Glutamatergic neuron (in vitro differentiated cells): ENCODE measurements around the gene RALGAPA2. TPM values are rescaled to one million over a fixed set of nuclear protein-coding genes. Genes with fewer than 3 reads are reported as not detected.

Experiments used
- DNase-seq: peaks from one replicate; pipeline ENCODE4 v3.0.0; 2022
- H3K27ac Mint-ChIP-seq: one replicate; pipeline ENCODE4 v1.8.0; 2020; ENCODE audit warnings: mild to moderate bottlenecking, mixed read lengths, inconsistent platforms; ENCODE audit not compliant: unreplicated experiment
- H3K27me3 Mint-ChIP-seq: one replicate; pipeline ENCODE4 v1.8.0; 2020; ENCODE audit warnings: mild to moderate bottlenecking, moderate library complexity, mixed read lengths, inconsistent platforms; ENCODE audit not compliant: unreplicated experiment
- H3K36me3 Mint-ChIP-seq: one replicate; pipeline ENCODE4 v1.8.0; 2020; ENCODE audit warnings: mild to moderate bottlenecking, mixed read lengths, inconsistent platforms; ENCODE audit not compliant: unreplicated experiment
- H3K4me1 Mint-ChIP-seq: one replicate; pipeline ENCODE4 v1.8.0; 2020; ENCODE audit warnings: mild to moderate bottlenecking, low read depth, mixed read lengths, inconsistent platforms; ENCODE audit not compliant: unreplicated experiment
- H3K4me3 Mint-ChIP-seq: one replicate; pipeline ENCODE4 v1.8.0; 2020; ENCODE audit warnings: mild to moderate bottlenecking, mixed read lengths, inconsistent platforms; ENCODE audit not compliant: unreplicated experiment
- H3K9me3 Mint-ChIP-seq: one replicate; pipeline ENCODE4 v1.8.0; 2020; ENCODE audit warnings: mild to moderate bottlenecking, moderate library complexity, mixed read lengths, inconsistent platforms; ENCODE audit not compliant: unreplicated experiment
- total RNA-seq: library from RNA; stranded (reverse); fragmentation: NEBNext Ultra II Directional; extraction: Animal tissue kit (Norgen Biotek cat#: 25700); gene quantifications from one replicate; pipeline ENCODE4 v1.2.1, GENCODE V29; 2021; ENCODE audit not compliant: unreplicated experiment
- TF ChIP-seq, protein P1 (sequence below): fragments of 200-600 bp; sonication (generic); IDR thresholded peaks from one replicate; pipeline ENCODE4 v1.5.0; 2021; ENCODE audit not compliant: partially characterized antibody, unreplicated experiment

Gene RALGAPA2
- total RNA-seq, 1 donor from 2014 or later, result 60.9 TPM

DNA sequence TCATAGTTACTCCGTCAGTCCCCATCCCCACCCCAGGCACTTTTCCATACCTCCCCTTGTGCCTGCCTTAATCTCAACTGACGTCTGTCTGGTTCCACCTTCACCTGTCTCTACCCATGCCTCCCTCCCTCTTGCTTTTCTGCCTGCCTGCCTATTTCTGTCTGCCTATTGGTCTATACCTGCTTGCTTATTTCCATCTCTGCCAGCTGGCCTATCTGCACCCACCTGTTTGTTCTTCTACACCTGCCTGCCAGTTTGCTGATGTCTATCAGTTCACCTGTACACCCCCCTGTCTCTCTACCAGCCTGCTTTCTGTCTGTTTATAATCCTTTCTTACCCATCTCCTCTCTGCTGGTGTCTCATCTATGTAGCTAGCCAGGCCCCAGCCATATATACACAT lies 87.5 kb downstream of the RALGAPA2 start:
- no peak overlapping the region for H3K4me3 Mint-ChIP-seq
- H3K4me1 Mint-ChIP-seq, result peaks cover 2% of the 10 kb centered on the region
- H3K27me3 Mint-ChIP-seq, result peaks cover 4% of the 10 kb centered on the region
- peaks cover 2% of the 10 kb centered on the region for H3K9me3 Mint-ChIP-seq
- TF ChIP-seq, protein P1, sequence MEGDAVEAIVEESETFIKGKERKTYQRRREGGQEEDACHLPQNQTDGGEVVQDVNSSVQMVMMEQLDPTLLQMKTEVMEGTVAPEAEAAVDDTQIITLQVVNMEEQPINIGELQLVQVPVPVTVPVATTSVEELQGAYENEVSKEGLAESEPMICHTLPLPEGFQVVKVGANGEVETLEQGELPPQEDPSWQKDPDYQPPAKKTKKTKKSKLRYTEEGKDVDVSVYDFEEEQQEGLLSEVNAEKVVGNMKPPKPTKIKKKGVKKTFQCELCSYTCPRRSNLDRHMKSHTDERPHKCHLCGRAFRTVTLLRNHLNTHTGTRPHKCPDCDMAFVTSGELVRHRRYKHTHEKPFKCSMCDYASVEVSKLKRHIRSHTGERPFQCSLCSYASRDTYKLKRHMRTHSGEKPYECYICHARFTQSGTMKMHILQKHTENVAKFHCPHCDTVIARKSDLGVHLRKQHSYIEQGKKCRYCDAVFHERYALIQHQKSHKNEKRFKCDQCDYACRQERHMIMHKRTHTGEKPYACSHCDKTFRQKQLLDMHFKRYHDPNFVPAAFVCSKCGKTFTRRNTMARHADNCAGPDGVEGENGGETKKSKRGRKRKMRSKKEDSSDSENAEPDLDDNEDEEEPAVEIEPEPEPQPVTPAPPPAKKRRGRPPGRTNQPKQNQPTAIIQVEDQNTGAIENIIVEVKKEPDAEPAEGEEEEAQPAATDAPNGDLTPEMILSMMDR, result no peak
- no peak for DNase-seq
- no peak overlapping the region for H3K27ac Mint-ChIP-seq
- no peaks in the 10 kb centered on the region for H3K36me3 Mint-ChIP-seq

DNA sequence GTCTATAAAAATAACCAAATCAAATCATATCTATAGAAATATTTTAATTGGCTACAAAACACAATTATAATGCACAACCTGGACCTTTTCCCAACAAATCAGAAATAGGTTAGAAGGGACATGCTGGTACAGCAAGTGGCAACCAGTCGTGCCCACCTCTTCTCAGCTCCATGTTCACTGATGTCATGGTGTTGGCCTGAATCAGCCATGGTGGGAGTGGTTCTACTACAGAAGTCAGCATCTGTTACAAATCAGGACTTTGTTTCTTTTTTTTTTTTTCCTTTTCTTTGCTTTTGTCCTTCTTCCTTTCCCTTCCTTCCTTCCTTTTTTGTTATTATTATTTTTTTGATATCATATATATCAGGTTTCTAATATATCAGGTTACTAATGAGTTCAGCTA lies 91.2 kb downstream of the RALGAPA2 start:
- H3K36me3 Mint-ChIP-seq, result no peaks in the 10 kb centered on the region
- H3K4me1 Mint-ChIP-seq, result no peaks in the 10 kb centered on the region
- no peak for DNase-seq
- peaks cover 2% of the 10 kb centered on the region for H3K9me3 Mint-ChIP-seq
- peaks cover 4% of the 10 kb centered on the region for H3K27me3 Mint-ChIP-seq
- TF ChIP-seq, protein P1, result no peak
- no peak overlapping the region for H3K4me3 Mint-ChIP-seq
- H3K27ac Mint-ChIP-seq, result no peak overlapping the region

DNA sequence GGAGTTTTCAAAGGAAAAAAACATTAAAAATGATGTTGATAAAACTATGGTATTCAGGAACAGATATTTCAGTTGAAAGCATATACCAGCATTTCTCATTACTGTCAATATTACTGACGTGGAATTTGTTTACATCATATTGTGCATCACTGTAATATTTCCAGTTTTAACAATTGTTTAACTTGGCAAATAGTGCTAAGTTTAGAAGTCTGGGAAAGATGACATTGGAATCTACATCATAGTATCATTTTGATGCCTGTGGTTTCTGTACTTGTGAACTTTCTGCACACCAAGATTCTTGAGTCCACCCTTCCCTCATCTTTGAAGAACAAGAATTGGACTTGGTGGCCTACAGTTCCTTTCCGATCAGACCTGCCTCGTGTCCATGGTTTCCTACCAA lies 98.1 kb downstream of the RALGAPA2 start:
- TF ChIP-seq, protein P1, result no peak

DNA sequence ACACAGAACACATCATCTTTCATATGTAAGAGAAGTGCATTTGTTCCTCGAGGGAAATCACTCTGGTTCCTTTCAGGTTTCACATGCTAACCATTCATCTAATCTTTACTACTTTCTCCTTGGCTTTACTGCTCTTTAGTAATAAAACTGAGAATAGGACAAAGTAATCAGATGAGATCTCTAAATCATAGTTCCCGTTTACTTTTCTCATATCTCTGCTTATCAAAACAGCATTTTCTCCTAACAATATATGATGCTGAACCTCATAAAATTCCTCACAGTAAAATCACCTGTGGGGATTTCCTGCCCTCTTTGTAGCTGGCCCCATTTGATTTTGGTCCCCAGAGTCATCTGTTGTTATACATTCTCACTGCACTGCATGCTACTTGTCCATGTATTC lies 100.2 kb downstream of the RALGAPA2 start:
- no peak for DNase-seq
- TF ChIP-seq, protein P1, result no peak
- Mint-ChIP-seq H3K27me3 (no peaks in the 10 kb centered on the region), H3K4me3 (no peak overlapping the region), H3K27ac (no peak overlapping the region), H3K36me3 (peaks cover 5% of the 10 kb centered on the region), H3K4me1 (peaks cover 17% of the 10 kb centered on the region), H3K9me3 (peaks cover 6% of the 10 kb centered on the region)

More for the DNA sequence above, 98.1 kb downstream of the RALGAPA2 start:
- peaks cover 6% of the 10 kb centered on the region for H3K4me1 Mint-ChIP-seq
- H3K27me3 Mint-ChIP-seq, result no peaks in the 10 kb centered on the region
- H3K27ac Mint-ChIP-seq, result no peak overlapping the region
- no peak for DNase-seq
- H3K4me3 Mint-ChIP-seq, result no peak overlapping the region
- peaks cover 4% of the 10 kb centered on the region for H3K9me3 Mint-ChIP-seq
- peaks cover 5% of the 10 kb centered on the region for H3K36me3 Mint-ChIP-seq

DNA sequence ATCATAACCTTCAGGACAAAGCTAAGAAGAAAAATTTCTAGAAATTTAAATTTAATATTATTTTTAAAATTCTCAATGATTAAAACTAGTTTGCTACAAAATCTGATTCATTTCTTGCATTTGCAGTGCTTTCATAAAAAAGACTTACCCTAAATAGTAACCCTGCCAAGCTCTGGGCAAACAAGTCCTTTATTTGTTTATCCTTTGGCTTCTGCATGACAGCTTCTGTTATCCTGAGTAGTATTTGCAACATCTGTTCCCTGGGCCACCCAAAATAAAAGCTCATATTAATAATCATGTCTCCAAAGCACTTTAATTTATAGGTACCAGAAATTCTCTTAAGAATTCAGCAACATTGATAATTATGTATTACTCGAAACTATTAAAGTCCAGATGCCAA lies 101.3 kb downstream of the RALGAPA2 start:
- H3K27me3 Mint-ChIP-seq, result no peaks in the 10 kb centered on the region
- TF ChIP-seq, protein P1, result no peak
- peaks cover 6% of the 10 kb centered on the region for H3K9me3 Mint-ChIP-seq
- H3K4me1 Mint-ChIP-seq, result peaks cover 17% of the 10 kb centered on the region
- peaks cover 5% of the 10 kb centered on the region for H3K36me3 Mint-ChIP-seq
- no peak overlapping the region for H3K27ac Mint-ChIP-seq
- no peak for DNase-seq
- H3K4me3 Mint-ChIP-seq, result no peak overlapping the region
